CD1c-positive myeloid dendritic cell (primary cell): ENCODE data around the gene FLNB.
A peak's percentile ranks its signal among the peaks of the same experiment; 100 is the strongest.
"Not testable (repeated sequence)": the region's sequence is repeated elsewhere in the genome, so short reads cannot be mapped to it uniquely, and the experiment has no call there.

ENCODE experiments used
- DNase-seq: peaks from one replicate; pipeline ENCODE4 v3.0.0-alpha.2; 2016; ENCODE audit errors: extremely low spot score

The FLNB gene

GRCh38 chr3:58051658-58052261 lies 43.5 kb downstream of the FLNB start:
- DNase-seq = not testable (repeated sequence)

- peak; percentile 56 for DNase-seq
Measured at GRCh38 chr3:58052373-58053273, 44.4 kb downstream of the FLNB start.

GRCh38 chr3:58054652-58055051 lies 46.4 kb downstream of the FLNB start:
- DNase-seq = no peak

- no peak for DNase-seq
Measured at GRCh38 chr3:58055314-58055713, 47.1 kb downstream of the FLNB start.

GRCh38 chr3:58055891-58056290 lies 47.7 kb downstream of the FLNB start:
- not testable (repeated sequence) for DNase-seq

- peak; percentile 22 for DNase-seq
Measured at GRCh38 chr3:58058361-58059263, 50.4 kb downstream of the FLNB start.

- DNase-seq = no peak
Measured at GRCh38 chr3:58059349-58060321, 51.4 kb downstream of the FLNB start.

- DNase-seq = no peak
Measured at GRCh38 chr3:58062472-58062871, 54.2 kb downstream of the FLNB start.

GRCh38 chr3:58063022-58063815 lies 55.0 kb downstream of the FLNB start:
- peak; percentile 40 for DNase-seq

- DNase-seq = no peak
Measured at GRCh38 chr3:58064923-58065638, 56.9 kb downstream of the FLNB start.

- DNase-seq = no peak
Measured at GRCh38 chr3:58065700-58066167, 57.5 kb downstream of the FLNB start.

GRCh38 chr3:58066842-58067241 lies 58.6 kb downstream of the FLNB start:
- DNase-seq = no peak

GRCh38 chr3:58068122-58068809 lies 60.0 kb downstream of the FLNB start:
- DNase-seq = no peak

- DNase-seq = no peak
Measured at GRCh38 chr3:58071480-58071971, 63.3 kb downstream of the FLNB start.

- DNase-seq = no peak
Measured at GRCh38 chr3:58072052-58072762, 64.0 kb downstream of the FLNB start.

GRCh38 chr3:58072763-58073130 lies 64.5 kb downstream of the FLNB start:
- DNase-seq = no peak

GRCh38 chr3:58073301-58074108 lies 65.3 kb downstream of the FLNB start:
- no peak for DNase-seq
